ENCODE measurements around the gene PTPRCAP.

DNA sequence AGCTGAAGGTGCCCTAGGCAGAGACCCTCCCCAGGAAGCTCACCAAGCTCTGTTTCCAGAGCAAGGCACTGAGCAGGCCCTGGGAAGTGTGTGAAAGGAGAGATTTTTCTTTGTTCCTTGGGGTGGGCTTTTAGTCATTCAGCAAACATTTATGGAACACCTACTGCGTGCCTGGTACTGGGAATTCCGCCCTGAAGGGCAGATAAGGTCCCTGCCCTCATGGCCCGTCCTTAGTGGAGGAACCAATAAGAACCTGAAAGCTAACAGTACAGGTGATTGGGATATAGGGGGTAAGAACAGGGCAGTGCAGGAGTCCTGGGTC lies 27.7 kb upstream of the PTPRCAP start:
- TF ChIP-seq POLR2AphosphoS5 (IDR thresholded peaks at IDR 0.05), result no peak
- TF ChIP-seq, protein P1, sequence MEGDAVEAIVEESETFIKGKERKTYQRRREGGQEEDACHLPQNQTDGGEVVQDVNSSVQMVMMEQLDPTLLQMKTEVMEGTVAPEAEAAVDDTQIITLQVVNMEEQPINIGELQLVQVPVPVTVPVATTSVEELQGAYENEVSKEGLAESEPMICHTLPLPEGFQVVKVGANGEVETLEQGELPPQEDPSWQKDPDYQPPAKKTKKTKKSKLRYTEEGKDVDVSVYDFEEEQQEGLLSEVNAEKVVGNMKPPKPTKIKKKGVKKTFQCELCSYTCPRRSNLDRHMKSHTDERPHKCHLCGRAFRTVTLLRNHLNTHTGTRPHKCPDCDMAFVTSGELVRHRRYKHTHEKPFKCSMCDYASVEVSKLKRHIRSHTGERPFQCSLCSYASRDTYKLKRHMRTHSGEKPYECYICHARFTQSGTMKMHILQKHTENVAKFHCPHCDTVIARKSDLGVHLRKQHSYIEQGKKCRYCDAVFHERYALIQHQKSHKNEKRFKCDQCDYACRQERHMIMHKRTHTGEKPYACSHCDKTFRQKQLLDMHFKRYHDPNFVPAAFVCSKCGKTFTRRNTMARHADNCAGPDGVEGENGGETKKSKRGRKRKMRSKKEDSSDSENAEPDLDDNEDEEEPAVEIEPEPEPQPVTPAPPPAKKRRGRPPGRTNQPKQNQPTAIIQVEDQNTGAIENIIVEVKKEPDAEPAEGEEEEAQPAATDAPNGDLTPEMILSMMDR (IDR thresholded peaks at IDR 0.05), result no peak

All from transverse colon (tissue), 4 donors.